ENCODE results near the gene CCDC157.

DNA sequence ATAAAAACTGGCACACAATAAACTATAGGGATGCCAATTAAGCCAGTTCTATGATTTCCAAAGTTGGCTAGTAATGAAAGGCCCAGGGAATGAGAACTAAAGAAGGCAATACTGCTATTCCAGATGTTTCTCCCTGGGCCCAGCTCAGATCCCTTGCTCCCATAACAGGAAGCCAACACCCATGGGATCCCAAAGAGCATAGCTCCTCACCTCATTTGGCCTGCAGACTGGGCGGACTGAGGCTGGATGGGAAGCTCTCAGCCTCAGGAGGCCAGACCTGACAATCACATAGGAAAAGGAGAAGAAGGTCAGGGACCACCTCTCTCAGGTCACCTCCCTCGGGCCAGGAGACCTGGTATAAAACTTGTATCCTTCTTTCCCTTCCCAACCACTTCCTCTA is 35.3 kb upstream of the CCDC157 start:
- TF ChIP-seq POLR2AphosphoS5 (IDR thresholded peaks at IDR 0.05; ENCODE audit: borderline replicate concordance, low read depth, low read length) = no peak
- no peak for TF ChIP-seq EZH2 (IDR thresholded peaks at IDR 0.05)
